ENCODE data around the gene TPRN. TPM values are rescaled to one million over a fixed set of nuclear protein-coding genes. Genes with fewer than 3 reads are reported as not detected.

Gene TPRN
- total and polyA plus RNA-seq, 2 experiments from 2014 or later: 6.4 to 29.2 TPM

DNA sequence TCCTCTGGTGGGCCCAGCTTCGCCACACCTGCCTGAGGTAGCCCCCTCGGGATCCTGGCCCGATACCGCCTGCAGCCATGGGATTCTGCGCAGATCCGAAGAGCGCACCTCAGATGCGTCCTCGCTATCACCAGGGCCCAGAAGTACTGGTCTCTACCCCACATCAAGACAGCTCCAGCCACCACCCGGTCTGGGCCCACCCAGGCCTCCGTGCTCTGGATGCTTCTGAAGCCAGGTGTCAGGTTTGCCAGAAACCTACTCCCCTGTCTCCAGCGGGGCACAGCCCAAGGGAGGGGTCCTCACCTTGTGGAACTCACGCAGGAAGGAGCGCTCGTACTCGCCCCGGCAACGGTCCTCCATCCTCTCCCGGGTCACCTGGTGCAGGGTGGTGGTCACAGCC lies 14.6 kb downstream of the TPRN start (continued):
- TF ChIP-seq, protein P1, sequence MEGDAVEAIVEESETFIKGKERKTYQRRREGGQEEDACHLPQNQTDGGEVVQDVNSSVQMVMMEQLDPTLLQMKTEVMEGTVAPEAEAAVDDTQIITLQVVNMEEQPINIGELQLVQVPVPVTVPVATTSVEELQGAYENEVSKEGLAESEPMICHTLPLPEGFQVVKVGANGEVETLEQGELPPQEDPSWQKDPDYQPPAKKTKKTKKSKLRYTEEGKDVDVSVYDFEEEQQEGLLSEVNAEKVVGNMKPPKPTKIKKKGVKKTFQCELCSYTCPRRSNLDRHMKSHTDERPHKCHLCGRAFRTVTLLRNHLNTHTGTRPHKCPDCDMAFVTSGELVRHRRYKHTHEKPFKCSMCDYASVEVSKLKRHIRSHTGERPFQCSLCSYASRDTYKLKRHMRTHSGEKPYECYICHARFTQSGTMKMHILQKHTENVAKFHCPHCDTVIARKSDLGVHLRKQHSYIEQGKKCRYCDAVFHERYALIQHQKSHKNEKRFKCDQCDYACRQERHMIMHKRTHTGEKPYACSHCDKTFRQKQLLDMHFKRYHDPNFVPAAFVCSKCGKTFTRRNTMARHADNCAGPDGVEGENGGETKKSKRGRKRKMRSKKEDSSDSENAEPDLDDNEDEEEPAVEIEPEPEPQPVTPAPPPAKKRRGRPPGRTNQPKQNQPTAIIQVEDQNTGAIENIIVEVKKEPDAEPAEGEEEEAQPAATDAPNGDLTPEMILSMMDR (conservative IDR thresholded peaks at IDR 0.05; ENCODE audit: low read depth in 2 of 2): no peak

DNA sequence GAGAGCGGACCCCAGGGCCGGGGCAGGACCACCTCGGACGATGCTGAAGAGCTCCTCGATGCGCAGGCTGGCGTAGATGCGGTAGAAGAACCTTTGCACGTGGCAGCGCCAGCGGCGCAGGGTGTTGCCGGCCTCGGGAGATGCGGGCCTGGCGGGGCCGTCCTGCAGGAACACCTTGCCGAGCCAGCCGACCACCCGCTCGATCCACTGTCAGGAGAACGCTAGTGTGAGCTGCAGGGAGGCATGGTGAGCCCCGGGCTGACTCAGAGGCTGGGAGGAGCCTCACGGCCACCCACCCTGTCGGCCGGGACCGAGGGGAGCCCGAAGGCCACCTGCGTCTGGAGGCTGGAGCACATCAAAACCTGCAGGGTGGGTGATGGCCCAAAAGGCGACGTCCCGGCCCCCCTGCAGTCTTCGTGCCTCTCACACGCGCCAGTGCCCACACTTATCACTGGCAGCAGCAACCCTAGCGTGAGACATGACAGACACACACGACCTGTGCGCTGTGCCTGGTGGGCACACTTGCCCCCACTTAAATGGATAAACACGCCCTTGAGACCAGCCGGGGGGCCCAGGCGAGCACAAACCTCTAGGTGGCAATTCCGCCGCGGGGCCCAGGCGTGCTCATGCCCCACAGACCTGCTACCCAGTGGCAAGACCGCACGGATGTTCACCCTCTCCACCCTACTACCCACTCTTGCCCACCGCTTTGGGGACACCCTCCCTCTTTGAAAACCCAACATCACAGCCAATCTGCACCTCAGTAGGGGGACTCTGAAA lies 15.5 kb downstream of the TPRN start:
- peaks cover 9% of the 10 kb centered on the region for H3K4me1 Mint-ChIP-seq
- no peak overlapping the region for H3K27ac ChIP-seq (ENCODE audit: low read depth)
- H3K27ac Mint-ChIP-seq: no peak overlapping the region
- peaks cover 21% of the 10 kb centered on the region for H3K36me3 Mint-ChIP-seq (ENCODE audit: low read depth)
- no peaks in the 10 kb centered on the region for H3K9me3 Mint-ChIP-seq
- no peak overlapping the region for H2AFZ ChIP-seq
- peaks cover 25% of the 10 kb centered on the region for H3K79me2 ChIP-seq (replicated peaks; ENCODE audit: insufficient read depth)
- peaks cover 11% of the 10 kb centered on the region for H3K27me3 Mint-ChIP-seq (ENCODE audit: insufficient read depth, low read depth, poor library complexity)
- ATAC-seq (no peak), DNase-seq (ENCODE audit: low spot score) (no peak)
- H3K4me3 Mint-ChIP-seq: no peak overlapping the region
- H3K4me1 ChIP-seq (ENCODE audit: insufficient read depth): peaks cover 13% of the 10 kb centered on the region
- TF ChIP-seq, protein P2, sequence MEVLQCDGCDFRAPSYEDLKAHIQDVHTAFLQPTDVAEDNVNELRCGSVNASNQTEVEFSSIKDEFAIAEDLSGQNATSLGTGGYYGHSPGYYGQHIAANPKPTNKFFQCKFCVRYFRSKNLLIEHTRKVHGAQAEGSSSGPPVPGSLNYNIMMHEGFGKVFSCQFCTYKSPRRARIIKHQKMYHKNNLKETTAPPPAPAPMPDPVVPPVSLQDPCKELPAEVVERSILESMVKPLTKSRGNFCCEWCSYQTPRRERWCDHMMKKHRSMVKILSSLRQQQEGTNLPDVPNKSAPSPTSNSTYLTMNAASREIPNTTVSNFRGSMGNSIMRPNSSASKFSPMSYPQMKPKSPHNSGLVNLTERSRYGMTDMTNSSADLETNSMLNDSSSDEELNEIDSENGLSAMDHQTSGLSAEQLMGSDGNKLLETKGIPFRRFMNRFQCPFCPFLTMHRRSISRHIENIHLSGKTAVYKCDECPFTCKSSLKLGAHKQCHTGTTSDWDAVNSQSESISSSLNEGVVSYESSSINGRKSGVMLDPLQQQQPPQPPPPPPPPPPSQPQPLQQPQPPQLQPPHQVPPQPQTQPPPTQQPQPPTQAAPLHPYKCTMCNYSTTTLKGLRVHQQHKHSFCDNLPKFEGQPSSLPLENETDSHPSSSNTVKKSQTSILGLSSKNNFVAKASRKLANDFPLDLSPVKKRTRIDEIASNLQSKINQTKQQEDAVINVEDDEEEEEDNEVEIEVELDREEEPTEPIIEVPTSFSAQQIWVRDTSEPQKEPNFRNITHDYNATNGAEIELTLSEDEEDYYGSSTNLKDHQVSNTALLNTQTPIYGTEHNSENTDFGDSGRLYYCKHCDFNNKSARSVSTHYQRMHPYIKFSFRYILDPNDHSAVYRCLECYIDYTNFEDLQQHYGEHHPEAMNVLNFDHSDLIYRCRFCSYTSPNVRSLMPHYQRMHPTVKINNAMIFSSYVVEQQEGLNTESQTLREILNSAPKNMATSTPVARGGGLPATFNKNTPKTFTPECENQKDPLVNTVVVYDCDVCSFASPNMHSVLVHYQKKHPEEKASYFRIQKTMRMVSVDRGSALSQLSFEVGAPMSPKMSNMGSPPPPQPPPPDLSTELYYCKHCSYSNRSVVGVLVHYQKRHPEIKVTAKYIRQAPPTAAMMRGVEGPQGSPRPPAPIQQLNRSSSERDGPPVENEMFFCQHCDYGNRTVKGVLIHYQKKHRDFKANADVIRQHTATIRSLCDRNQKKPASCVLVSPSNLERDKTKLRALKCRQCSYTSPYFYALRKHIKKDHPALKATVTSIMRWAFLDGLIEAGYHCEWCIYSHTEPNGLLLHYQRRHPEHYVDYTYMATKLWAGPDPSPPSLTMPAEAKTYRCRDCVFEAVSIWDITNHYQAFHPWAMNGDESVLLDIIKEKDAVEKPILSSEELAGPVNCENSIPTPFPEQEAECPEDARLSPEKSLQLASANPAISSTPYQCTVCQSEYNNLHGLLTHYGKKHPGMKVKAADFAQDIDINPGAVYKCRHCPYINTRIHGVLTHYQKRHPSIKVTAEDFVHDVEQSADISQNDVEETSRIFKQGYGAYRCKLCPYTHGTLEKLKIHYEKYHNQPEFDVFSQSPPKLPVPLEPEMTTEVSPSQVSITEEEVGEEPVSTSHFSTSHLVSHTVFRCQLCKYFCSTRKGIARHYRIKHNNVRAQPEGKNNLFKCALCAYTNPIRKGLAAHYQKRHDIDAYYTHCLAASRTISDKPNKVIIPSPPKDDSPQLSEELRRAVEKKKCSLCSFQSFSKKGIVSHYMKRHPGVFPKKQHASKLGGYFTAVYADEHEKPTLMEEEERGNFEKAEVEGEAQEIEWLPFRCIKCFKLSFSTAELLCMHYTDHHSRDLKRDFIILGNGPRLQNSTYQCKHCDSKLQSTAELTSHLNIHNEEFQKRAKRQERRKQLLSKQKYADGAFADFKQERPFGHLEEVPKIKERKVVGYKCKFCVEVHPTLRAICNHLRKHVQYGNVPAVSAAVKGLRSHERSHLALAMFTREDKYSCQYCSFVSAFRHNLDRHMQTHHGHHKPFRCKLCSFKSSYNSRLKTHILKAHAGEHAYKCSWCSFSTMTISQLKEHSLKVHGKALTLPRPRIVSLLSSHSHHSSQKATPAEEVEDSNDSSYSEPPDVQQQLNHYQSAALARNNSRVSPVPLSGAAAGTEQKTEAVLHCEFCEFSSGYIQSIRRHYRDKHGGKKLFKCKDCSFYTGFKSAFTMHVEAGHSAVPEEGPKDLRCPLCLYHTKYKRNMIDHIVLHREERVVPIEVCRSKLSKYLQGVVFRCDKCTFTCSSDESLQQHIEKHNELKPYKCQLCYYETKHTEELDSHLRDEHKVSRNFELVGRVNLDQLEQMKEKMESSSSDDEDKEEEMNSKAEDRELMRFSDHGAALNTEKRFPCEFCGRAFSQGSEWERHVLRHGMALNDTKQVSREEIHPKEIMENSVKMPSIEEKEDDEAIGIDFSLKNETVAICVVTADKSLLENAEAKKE (CRISPR knock-in tag; IDR thresholded peaks at IDR 0.05): no peak
- no peaks in the 10 kb centered on the region for H3K27me3 ChIP-seq (ENCODE audit: insufficient read depth)
- H3K9me2 ChIP-seq (ENCODE audit: insufficient read depth): no peaks in the 10 kb centered on the region
- no peak overlapping the region for H3K4me3 ChIP-seq
- H3F3A ChIP-seq (replicated peaks; ENCODE audit: low read depth): 0 out of 2 replicates have a peak, but pooled peaks cover 4% of the 10 kb centered on the region
- H3K36me3 ChIP-seq (ENCODE audit: insufficient read depth): no peaks in the 10 kb centered on the region
- 0 out of 2 replicates have a peak, but pooled peaks cover 5% of the 10 kb centered on the region for H4K20me1 ChIP-seq (replicated peaks; ENCODE audit: insufficient read depth)
- H3K4me2 ChIP-seq: no peak overlapping the region

All from GM23338 (cell line).